GM18909 (cell line): ENCODE results near the gene HYAL3.
"Not testable (repeated sequence)": the region's sequence is repeated elsewhere in the genome, so short reads cannot be mapped to it uniquely, and the experiment has no call there.

Source experiments
- ATAC-seq: cut with Tn5 transposase; IDR thresholded peaks from one replicate; pipeline ENCODE4 v1.9.1; 2021; ENCODE audit warnings: mild to moderate bottlenecking; ENCODE audit not compliant: unreplicated experiment, poor library complexity

HYAL3 gene

GRCh38 chr3:50272911-50273688, 26.1 kb downstream of the HYAL3 start:
- ATAC-seq = peak; percentile 82

GRCh38 chr3:50272538-50272910, 26.7 kb downstream of the HYAL3 start:
- ATAC-seq = not testable (repeated sequence)

GRCh38 chr3:50271314-50271936, 27.8 kb downstream of the HYAL3 start:
- no peak for ATAC-seq

- ATAC-seq = no peak
Measured at GRCh38 chr3:50270422-50271224, 28.6 kb downstream of the HYAL3 start.

GRCh38 chr3:50269977-50270413, 29.2 kb downstream of the HYAL3 start:
- no peak for ATAC-seq

- no peak for ATAC-seq
Measured at GRCh38 chr3:50269460-50269859, 29.7 kb downstream of the HYAL3 start.

GRCh38 chr3:50268703-50269451, 30.3 kb downstream of the HYAL3 start, which contains the start of gene SEMA3B:
SEMA3B (plus strand) TSS chr3:50269147; CDS start chr3:50269241, 94 bp downstream.
- no peak for ATAC-seq

- no peak for ATAC-seq
Measured at GRCh38 chr3:50268276-50268675, 30.9 kb downstream of the HYAL3 start.

GRCh38 chr3:50267280-50267913, 31.8 kb downstream of the HYAL3 start:
- no peak for ATAC-seq

GRCh38 chr3:50266836-50267235, 32.4 kb downstream of the HYAL3 start:
- no peak for ATAC-seq

GRCh38 chr3:50266017-50266416, 33.2 kb downstream of the HYAL3 start:
- no peak for ATAC-seq

- no peak for ATAC-seq
Measured at GRCh38 chr3:50265571-50265970, 33.6 kb downstream of the HYAL3 start.

- ATAC-seq = no peak
Measured at GRCh38 chr3:50264964-50265485, 34.2 kb downstream of the HYAL3 start.

GRCh38 chr3:50264383-50264963, 34.7 kb downstream of the HYAL3 start:
- ATAC-seq = no peak

GRCh38 chr3:50263478-50264382, 35.5 kb downstream of the HYAL3 start:
- ATAC-seq = no peak

GRCh38 chr3:50262778-50263177, 36.4 kb downstream of the HYAL3 start:
- ATAC-seq = no peak

GRCh38 chr3:50262200-50262599, 37.0 kb downstream of the HYAL3 start:
- not testable (repeated sequence) for ATAC-seq

GRCh38 chr3:50261505-50261904, 37.7 kb downstream of the HYAL3 start:
- ATAC-seq = no peak
